Spinal cord (tissue), 10 donors: ENCODE measurements around the gene PAX5. TPM values are rescaled to one million over a fixed set of nuclear protein-coding genes. Genes with fewer than 3 reads are reported as not detected.

ENCODE experiments used
- DNase-seq, 6 donors: peaks; one replicate each; pipeline versions ENCODE4 v3.0.0 to v3.0.0-alpha.2; 2013 to 2015; ENCODE audit warnings: low spot score in 6 of 6, low read depth in 4 of 6
- H3K27ac ChIP-seq: one replicate; pipeline ENCODE4 v1.5.1; 2013; ENCODE audit warnings: low read depth, low read length, control low read depth
- H3K27me3 ChIP-seq: one replicate; pipeline ENCODE4 v1.6.1; 2013; ENCODE audit warnings: low read length; ENCODE audit not compliant: control insufficient read depth, insufficient read depth
- H3K36me3 ChIP-seq: one replicate; pipeline ENCODE4 v1.6.1; 2013; ENCODE audit warnings: low read length; ENCODE audit not compliant: control insufficient read depth, insufficient read depth
- H3K4me1 ChIP-seq: one replicate; pipeline ENCODE4 v1.6.1; 2013; ENCODE audit warnings: low read length; ENCODE audit not compliant: control insufficient read depth, insufficient read depth
- H3K4me3 ChIP-seq: one replicate; pipeline ENCODE4 v1.5.1; 2013; ENCODE audit warnings: low read depth, low read length, control low read depth
- H3K9me3 ChIP-seq: one replicate; pipeline ENCODE4 v1.6.1; 2013; ENCODE audit warnings: low read length; ENCODE audit not compliant: control insufficient read depth, insufficient read depth
- WGBS: methylation state at CpG from one replicate; pipeline ENCODE4 v1.1.5; 2013; ENCODE audit warnings: missing lambda C conversion rate; ENCODE audit not compliant: insufficient coverage; 5-methylcytosine and 5-hydroxymethylcytosine counted together
- polyA plus RNA-seq, 2 donors: library from polyadenylated mRNA; unstranded; fragments of 120-200 nt; gene quantifications; one replicate each; pipeline ENCODE4 v1.2.1, GENCODE V29; 2013; ENCODE audit not compliant: insufficient read length in 2 of 2
- total RNA-seq, 2 donors: library from RNA; depleted of rRNA in 1 of 2; stranded (reverse); fragments of 120-200 nt in 1 of 2; fragments of >200 nt in 1 of 2; gene quantifications; one replicate each; pipeline versions ENCODE4 v1.2.3 to v1.2.4, GENCODE V29; 2013 to 2014
- donor health status: healthy.

Gene PAX5
- total and polyA plus RNA-seq, 4 donors: 0.89 to 2.6 (median 1.1) TPM

DNA sequence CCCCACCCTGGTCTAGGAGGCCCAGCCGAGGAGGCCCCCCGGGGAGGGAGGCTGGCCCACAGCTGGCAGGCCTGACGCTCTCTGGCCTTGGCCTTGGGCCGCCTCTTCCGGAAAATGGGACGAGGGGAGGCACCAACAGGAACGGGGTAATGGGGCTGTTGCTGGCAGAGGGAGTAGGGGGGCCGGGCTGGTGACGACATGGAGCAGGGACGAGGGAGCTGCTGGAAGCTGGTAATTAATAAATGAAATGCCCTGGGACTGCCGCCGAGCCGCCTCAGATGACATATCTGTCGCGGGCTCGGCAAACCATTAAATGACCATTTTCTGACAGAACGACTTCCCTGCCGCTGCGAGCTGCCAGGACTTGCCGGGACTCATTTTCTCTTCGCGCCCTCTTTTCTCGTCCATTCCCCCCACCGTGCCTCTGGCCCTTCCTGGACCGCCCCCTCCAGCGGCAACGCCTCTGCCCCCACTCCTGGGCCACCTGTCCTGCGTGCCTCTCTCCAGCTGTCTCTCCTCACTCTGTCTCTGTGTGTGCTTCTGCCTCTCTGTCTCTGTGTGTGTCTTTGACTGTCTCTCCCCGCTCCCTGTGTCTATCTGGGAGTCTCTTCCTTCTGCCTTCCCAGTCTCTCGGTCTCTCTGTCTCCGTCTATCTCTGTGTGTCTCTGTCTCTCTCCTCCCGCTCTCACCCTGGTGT, 215.7 kb downstream of the PAX5 start:
- Histone ChIP-seq H3K9me3 (no peaks in the 10 kb centered on the region), H3K27ac (no peak overlapping the region), H3K36me3 (no peaks in the 10 kb centered on the region), H3K27me3 (peaks cover 3% of the 10 kb centered on the region), H3K4me1 (peaks cover 17% of the 10 kb centered on the region), H3K4me3 (no peak overlapping the region)
- peak in 2 of 6 donors; percentile 17 to 62 for DNase-seq
- 6% methylated on average over 32 of the region's 32 CpGs for WGBS

DNA sequence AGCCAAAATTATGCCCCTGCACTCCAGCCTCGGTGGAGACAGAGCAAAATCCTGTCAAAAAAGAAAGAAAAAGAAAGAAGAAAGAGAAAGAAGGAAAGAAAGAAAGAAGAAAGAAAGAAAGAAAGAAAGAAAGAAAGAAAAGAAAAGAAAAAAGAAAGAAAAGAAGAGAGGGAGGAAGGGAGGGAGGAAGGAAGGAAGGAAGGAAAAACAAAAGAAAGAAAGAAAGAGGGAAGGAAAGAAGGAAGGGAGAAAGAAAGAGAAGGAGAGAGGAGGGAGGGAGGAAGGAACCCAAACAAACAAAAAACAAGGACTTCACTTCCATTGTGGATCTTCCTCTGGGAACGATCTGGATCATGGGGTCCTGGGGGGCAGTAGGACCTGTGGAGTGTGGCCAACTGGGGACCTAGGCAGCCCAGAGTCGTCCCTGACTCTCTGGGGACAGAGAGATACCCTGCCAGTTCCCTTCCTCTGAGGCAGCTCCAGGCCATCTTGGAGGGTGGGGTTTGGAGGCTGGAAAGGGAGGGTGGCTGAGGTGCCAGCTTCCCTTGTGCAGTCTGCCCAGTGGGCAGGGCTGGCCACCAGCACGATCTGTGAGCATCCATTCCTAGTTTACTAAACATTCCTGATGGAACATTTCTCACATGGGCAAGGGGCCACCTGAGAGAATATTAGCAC, 216.8 kb downstream of the PAX5 start:
- DNase-seq: no peak
- H3K27me3 ChIP-seq: peaks cover 3% of the 10 kb centered on the region
- no peak overlapping the region for H3K27ac ChIP-seq
- H3K4me3 ChIP-seq: no peak overlapping the region
- H3K9me3 ChIP-seq: no peaks in the 10 kb centered on the region
- WGBS: 78% methylated on average over 3 of the region's 4 CpGs
- H3K36me3 ChIP-seq: no peaks in the 10 kb centered on the region
- peaks cover 17% of the 10 kb centered on the region for H3K4me1 ChIP-seq

- no peaks in the 10 kb centered on the region for H3K9me3 ChIP-seq
- H3K27ac ChIP-seq: no peak overlapping the region
- no peak for DNase-seq
- 95% methylated on average over 3 of the region's 3 CpGs for WGBS
- peaks cover 17% of the 10 kb centered on the region for H3K4me1 ChIP-seq
- H3K4me3 ChIP-seq: no peak overlapping the region
- peaks cover 3% of the 10 kb centered on the region for H3K27me3 ChIP-seq
- no peaks in the 10 kb centered on the region for H3K36me3 ChIP-seq
Measured at GRCh38 chr9:36816371-36816770, 217.7 kb downstream of the PAX5 start.

DNA sequence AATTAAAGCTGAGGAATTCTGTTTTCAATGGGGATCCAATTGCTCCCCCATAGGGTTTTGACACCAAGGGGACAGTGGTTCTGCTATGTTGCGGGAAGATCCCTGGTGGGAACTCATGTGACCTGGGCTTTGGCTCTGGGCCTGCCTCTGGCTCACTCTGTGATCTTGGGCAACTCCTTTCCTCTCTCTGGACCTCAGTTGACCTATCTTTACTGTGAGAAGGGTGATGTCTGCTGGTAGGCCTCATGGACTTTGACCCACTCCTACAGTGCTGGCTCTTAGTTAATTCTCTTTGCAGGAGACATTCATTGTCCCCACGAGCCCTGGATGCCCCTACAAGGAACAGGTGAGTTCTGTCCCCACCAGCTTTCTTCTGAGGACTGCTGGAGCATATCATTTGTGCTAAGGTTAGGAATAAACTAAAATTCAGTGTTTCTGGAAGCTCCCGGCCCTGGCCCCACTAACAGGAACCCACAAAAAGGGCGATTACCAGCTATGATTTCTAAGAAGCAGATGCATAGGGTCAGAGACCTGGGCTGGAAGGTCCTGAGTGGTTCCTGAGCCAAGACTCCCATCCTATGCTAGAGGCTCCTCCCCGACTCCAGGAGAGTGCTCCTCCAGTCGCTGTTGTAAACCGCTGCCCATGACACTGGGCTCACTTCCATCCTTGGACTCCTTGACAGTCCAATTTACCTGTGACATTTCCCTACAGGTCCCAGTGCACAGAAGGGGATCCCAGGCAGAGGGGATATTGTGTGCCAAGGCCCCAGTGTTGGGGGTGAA, 218.3 kb downstream of the PAX5 start:
- Histone ChIP-seq H3K4me3 (no peak overlapping the region), H3K27me3 (peaks cover 3% of the 10 kb centered on the region), H3K36me3 (no peaks in the 10 kb centered on the region), H3K9me3 (no peaks in the 10 kb centered on the region), H3K27ac (no peak overlapping the region), H3K4me1 (peaks cover 17% of the 10 kb centered on the region)
- DNase-seq: no peak
- WGBS: 88% methylated on average over 5 of the region's 7 CpGs

GRCh38 chr9:36815023-36815422, 219.0 kb downstream of the PAX5 start:
- Histone ChIP-seq H3K27ac (no peak overlapping the region), H3K27me3 (peaks cover 3% of the 10 kb centered on the region)
- WGBS: 100% methylated on average over 1 of the region's 3 CpGs

DNA sequence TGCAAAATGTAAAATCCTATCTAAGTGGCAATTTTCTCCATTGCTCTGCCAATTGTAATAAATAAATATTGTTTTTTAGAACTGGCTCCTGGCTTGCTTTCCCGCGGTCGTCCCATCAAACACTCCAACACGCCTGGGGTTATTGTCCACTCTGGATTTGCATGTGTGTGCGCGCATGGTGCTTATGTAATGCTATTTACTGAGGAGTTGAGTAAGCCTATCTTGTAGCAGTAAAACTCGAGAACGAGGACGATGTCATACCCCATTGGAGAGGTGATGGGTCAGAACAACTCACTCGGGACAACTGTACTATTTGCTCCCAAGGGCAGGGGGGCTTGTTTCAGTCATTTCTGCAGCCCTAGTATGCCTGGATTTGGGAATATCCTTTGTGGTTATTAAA, 220.9 kb downstream of the PAX5 start:
- Histone ChIP-seq H3K27ac (no peak overlapping the region), H3K4me3 (no peak overlapping the region), H3K9me3 (no peaks in the 10 kb centered on the region), H3K27me3 (peaks cover 3% of the 10 kb centered on the region), H3K4me1 (peaks cover 3% of the 10 kb centered on the region), H3K36me3 (no peaks in the 10 kb centered on the region)
- 79% methylated on average over 4 of the region's 10 CpGs for WGBS
- peak in 1 of 6 donors; percentile 44 for DNase-seq

More at GRCh38 chr9:36815023-36815422, 219.0 kb downstream of the PAX5 start:
- no peaks in the 10 kb centered on the region for H3K36me3 ChIP-seq
- peaks cover 17% of the 10 kb centered on the region for H3K4me1 ChIP-seq
- no peaks in the 10 kb centered on the region for H3K9me3 ChIP-seq
- no peak overlapping the region for H3K4me3 ChIP-seq
- no peak for DNase-seq

DNA sequence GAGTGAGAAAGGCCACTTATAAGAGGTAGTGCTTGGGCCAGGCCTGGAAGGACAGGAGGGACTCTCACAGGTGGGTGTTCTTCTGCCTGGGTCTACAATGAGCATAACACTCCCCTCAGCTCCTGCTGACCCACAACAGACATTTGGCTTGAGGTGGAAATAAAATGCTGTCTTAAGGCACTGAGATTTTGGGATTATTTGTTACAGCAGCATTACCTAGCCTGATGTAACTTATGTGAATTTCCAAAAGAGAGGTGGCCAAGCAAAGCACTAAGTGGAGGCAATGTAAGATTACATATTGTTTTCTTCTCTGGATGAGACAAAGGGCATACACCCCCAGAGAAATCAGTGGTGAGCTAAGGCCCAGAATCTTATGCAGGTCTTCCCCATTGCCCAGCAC, 221.5 kb downstream of the PAX5 start:
- H3K27me3 ChIP-seq: no peaks in the 10 kb centered on the region
- H3K4me1 ChIP-seq: no peaks in the 10 kb centered on the region
- H3K4me3 ChIP-seq: no peak overlapping the region
- no peaks in the 10 kb centered on the region for H3K36me3 ChIP-seq
- DNase-seq: no peak
- no peaks in the 10 kb centered on the region for H3K9me3 ChIP-seq
- H3K27ac ChIP-seq: no peak overlapping the region

DNA sequence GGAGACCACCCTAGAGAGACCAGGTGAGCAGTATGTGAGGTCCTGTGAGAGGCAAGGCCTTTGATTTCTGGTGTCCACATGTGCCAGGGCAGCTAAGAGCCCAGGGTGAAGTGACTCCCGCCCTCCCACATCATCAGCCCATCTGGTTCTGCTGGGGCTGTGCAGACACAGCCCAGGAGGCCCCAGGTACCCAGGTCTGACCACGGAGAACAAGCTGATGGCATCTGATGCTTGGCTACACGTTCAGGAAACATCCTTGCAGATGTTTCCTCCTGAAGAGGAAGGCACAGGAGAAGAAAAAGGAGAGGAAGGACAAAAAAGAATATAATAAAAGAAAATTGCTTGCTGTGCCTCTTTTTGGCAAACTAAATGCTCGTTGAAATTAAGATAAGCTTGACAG, 225.8 kb downstream of the PAX5 start:
- H3K4me3 ChIP-seq: no peak overlapping the region
- 86% methylated on average over 4 of the region's 4 CpGs for WGBS
- no peaks in the 10 kb centered on the region for H3K36me3 ChIP-seq
- H3K9me3 ChIP-seq: no peaks in the 10 kb centered on the region
- no peak overlapping the region for H3K27ac ChIP-seq
- peaks cover 4% of the 10 kb centered on the region for H3K4me1 ChIP-seq
- no peak for DNase-seq
- H3K27me3 ChIP-seq: peaks cover 2% of the 10 kb centered on the region

GRCh38 chr9:36803961-36804360, 230.1 kb downstream of the PAX5 start:
- no peak overlapping the region for H3K4me3 ChIP-seq
- WGBS: 25% methylated on average over 4 of the region's 11 CpGs
- H3K36me3 ChIP-seq: no peaks in the 10 kb centered on the region
- peaks cover 5% of the 10 kb centered on the region for H3K27me3 ChIP-seq
- peak in 2 of 6 donors; percentile 17 to 84 for DNase-seq
- H3K27ac ChIP-seq: no peak overlapping the region
- H3K9me3 ChIP-seq: no peaks in the 10 kb centered on the region
- H3K4me1 ChIP-seq: peaks cover 19% of the 10 kb centered on the region
